GM18520 (cell line): ENCODE measurements around the gene SURF4.

Experiments
- ATAC-seq: cut with Tn5 transposase; IDR thresholded peaks from one replicate; pipeline ENCODE4 v1.9.1; 2021; ENCODE audit not compliant: unreplicated experiment

The SURF4 gene

GRCh38 chr9:133375724-133376654, at the start of gene SURF4, which contains the start of gene STKLD1:
SURF4 (minus strand) TSS chr9:133376060; CDS start chr9:133375969, 91 bp downstream.
STKLD1 (plus strand) TSS chr9:133376366; CDS start chr9:133376474, 108 bp downstream.
- ATAC-seq: peak; percentile 89

- ATAC-seq: no peak
Observed at GRCh38 chr9:133425049-133425632, 49.3 kb upstream of the SURF4 start.

GRCh38 chr9:133424187-133424586, 48.3 kb upstream of the SURF4 start:
- no peak for ATAC-seq

GRCh38 chr9:133423216-133423615, 47.4 kb upstream of the SURF4 start:
- ATAC-seq: no peak

DNA sequence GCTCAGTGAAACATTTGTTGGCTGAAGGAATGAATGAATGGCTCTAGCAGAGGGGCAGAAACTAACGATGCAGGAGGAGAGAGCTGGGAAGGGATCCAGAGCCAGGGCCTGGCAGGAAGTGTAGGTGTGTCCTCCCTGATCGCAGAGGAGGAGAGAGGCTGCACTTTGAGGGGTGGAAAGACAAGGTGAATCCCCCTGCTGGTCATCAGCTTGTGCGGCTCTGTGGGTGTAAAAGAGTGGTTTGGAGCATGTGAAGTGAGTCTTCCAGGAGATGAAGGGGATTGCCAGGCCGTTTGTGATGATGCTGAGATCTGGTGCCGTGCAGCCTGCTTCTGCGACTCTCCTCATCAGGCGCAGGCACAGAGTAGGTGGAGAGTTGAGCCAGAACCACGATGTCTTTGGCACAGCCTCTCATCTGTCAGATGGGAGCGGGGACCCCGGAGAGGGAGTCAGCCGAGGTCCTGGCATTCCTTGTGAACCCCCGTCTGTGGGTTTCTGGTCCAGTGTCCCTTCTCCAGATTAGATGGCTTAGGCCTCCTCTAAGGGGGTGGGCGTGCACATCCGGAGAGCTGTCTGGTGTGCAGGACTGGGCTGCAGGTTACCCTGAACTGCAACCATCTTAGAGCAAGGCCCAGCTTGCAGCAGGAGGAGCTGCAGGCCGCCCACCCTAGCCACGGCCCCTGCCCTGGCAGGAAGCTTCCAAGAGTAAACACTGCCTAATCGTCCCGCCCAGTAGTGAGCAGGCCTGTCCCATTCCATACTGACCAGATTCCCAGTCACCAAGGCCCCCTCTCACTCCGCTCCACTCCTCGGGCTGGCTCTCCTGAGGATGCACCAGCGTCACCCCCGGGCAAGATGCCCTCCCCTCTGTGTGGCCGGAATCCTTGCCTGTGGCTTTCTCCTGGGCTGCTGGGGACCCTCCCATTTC, 46.0 kb upstream of the SURF4 start, which contains the start of gene ADAMTS13:
TSS of gene ADAMTS13 (plus strand) at position 753 of the 928 bp plus-strand sequence. CDS start at position 830, 77 bp downstream.
- ATAC-seq: peak; percentile 28

GRCh38 chr9:133420392-133420827, 44.5 kb upstream of the SURF4 start:
- ATAC-seq: no peak

- ATAC-seq: no peak
Observed at GRCh38 chr9:133419005-133419404, 43.1 kb upstream of the SURF4 start.

DNA sequence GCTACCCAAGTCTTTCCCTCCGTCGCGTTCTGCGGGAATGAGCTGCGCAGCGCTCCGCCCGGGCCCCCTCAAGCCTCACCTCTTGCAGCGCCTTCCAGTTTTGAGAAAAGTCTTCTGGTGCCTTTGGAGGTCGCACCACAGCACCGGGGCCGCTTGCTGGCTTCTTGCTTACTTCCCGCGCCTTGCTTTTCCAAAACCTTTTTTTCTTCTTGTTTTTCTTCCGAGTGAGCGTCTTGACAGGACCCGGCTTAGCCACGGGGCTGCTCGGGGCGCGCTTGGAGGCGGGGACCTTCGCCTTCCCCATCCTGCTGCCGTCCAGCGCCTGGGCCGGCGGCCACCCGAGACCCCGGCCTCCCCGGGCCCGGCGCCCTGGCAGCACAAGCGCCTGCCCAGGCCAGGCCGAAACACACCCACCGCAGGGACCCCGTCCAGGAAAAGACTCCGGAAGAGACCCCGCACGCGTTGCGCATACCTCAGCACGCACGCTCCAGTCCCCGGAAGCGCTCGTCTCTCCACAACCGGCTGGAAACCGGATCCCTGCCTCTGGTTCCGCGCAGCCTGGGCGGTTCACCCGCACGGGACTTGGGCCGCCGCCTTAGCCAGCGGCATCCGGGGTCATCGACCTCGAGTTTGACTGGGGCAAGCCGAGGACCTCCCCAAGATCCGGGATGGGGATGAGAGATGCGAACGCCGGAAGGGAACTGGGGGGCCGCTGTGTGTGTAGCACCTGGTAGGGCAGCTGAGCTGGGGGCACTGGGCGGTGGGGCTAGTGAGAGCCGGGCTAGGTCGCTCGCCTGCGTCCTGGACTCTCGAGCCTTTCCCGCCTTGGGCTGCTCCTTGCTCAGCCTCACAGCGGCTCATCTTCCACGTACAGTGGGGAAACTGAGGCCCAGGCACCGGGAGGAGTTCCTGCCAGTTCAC, 41.9 kb upstream of the SURF4 start, which contains the start of gene REXO4:
TSS of gene REXO4 (minus strand) at position 470 of the 921 bp plus-strand sequence. CDS start at position 304, 166 bp downstream.
- peak; percentile 59 for ATAC-seq

- ATAC-seq: no peak
Observed at GRCh38 chr9:133415170-133415569, 39.3 kb upstream of the SURF4 start.

GRCh38 chr9:133408042-133408441, 32.2 kb upstream of the SURF4 start:
- ATAC-seq: no peak

GRCh38 chr9:133406480-133407307, 30.8 kb upstream of the SURF4 start:
- ATAC-seq: peak; percentile 43

DNA sequence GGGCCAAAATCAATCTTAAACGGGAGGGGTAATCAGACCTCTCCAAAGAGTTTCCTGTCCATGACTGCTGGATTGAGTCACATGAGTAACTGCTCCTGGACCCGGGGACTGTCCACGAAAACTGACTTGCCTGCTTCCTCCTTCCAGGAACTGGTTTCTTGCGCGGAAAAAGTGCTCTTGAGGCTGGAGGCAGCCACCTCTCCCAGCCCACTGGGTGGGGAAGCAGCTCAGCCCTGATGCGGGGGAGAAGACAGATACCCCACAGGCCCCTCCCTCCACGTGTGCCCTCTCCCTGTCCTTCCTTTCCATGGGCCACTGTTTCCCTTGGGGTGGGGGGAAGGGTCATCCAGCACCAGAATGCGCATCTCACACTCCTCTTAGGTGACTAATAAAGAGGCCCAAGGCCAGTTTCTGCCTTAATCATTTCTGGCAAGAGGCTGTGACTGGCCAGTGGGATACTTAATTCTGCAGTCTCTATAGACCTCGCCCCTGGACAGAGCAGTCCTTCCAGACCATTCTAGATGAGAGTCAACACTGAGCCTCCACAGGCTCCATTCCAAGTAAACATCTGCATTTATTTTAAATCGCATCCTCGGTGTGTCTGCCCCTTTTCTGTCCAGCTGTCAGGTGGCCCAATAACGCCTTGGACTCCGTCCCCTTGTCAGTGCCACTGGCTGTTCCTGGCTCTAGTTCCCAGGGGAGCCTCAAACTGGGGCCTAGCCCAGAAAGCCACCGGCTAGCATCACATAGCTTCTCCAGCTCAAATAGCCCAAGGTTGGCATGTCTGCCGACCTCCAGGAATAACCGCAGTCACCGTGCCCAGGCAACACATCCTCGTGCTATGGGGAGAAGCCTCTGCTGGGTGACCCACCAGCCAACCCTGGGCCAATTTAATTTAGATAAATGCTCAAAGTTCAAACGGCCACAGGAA, 29.9 kb upstream of the SURF4 start:
- no peak for ATAC-seq

GRCh38 chr9:133404454-133405002, 28.7 kb upstream of the SURF4 start:
- ATAC-seq: no peak

DNA sequence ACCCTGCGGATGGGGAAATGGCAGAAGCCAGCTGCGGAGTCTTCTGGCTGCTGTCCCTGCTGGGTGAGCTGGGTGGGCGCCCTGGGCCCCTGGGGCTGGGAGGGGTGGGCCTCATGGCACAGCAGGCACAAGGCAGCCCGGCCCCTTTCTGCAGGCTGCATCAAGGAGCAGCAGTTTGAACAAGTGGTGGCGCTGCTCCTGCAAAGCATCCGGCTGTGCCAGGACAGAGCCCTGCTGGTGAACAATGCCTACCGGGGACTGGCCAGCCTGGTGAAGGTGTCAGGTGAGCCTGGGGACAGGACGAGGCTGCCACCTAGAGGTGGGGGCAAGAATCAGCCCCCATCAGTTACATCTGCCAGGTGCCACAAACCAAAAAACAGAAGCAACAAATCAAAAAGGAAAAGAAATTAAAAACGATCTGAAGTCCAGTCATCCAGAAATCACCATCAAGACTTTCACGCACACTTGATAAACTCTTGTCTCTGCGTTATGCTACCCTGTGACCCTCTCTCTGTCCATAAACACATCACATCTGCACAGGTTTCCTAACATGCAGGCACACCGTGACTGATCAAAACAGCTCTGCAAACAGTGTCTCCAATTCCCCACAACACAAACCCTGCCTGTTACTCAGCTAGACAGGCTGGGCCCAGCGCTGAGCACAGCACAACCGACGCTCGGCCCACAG, 28.1 kb upstream of the SURF4 start:
- ATAC-seq: no peak

GRCh38 chr9:133402689-133403088, 26.8 kb upstream of the SURF4 start:
- no peak for ATAC-seq

DNA sequence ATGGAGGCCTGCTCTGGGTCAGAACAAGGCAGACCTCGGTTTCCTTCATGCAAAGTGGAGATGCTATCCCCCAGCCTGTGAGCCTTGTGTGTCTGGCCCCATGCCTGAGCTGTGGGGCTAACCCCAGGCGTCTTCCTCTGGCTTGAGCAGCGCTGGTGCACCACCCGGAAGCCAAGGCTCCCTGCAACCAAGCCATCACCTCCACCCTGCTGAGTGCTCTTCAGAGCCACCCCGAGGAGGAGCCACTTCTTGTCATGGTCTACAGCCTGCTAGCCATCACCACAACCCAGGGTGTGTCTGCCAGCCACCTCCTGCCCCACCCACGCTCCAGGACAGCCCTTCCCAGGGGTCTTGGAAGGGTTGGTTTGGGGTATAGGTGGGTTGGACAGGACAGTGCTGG, 25.7 kb upstream of the SURF4 start:
- no peak for ATAC-seq

GRCh38 chr9:133400292-133400691, 24.4 kb upstream of the SURF4 start:
- ATAC-seq: no peak
